Heart left ventricle (tissue), 13 donors: ENCODE data around the gene RBM46.

ENCODE experiments used
- CTCF ChIP-seq, 12 donors: fragments of 200-600 bp; sonication (generic) in 4 of 12; IDR thresholded peaks; one replicate each; pipeline versions ENCODE4 v1.5.0 to v1.8.0; 2018 to 2022; ENCODE audit warnings: antibody characterized with exemption in 12 of 12, mild to moderate bottlenecking in 5 of 12
- POLR2A ChIP-seq, 2 donors: fragments of 450-650 bp; IDR thresholded peaks; one replicate each; pipeline ENCODE4 v1.6.1; 2017; ENCODE audit warnings: antibody characterized with exemption in 2 of 2, mild to moderate bottlenecking in 2 of 2, moderate library complexity in 2 of 2
- donor health status: ischemic (EF 13 %, LVEDD 7.1; RV severe dilation, severe dysfunction).
- donor health status: DM: no; HTN: yes; CAD: no.
- donor health status: DM: no; HTN: no; CAD: no.
- donor health status: ischemic (EF 25% LVEDD 6.9; RV normal size, moderate dysfunction).
- donor health status: ischemic (EF 25% LVEDD 5.7; RV mildly dilated, moderate dysfunction).
- donor health status: ischemic (EF 35%, LVEDD 5.7; RV mildly dilated, moderate dysfunction).
- donor health status: nonischemic (EF 11% LVEDD 7.7; RV severe dilation, severe dysfunction).
- donor health status: DM: yes; HTN: yes; CAD: no.
- donor health status: PGD.
- donor health status: ischemic (EF 29% LVEDD 5.4; RV normal size, mild dysfunction).
- donor health status: nonischemic (EF 23%, LVEDD 6.1; RV moderate dilation, normal function).

GRCh38 chr4:154757713-154758112 lies 23.4 kb upstream of the RBM46 start:
- TF ChIP-seq CTCF (IDR thresholded peaks at IDR 0.05) (no peak), POLR2A (IDR thresholded peaks at IDR 0.05) (no peak)
